K562 (cell line): Measurements from ENCODE around the gene WNT3. TPM values are rescaled to one million over a fixed set of nuclear protein-coding genes. Genes with fewer than 3 reads are reported as not detected.

Source experiments
- E2F6 ChIP-seq, 2 experiments: IDR thresholded peaks; 2 replicates each; pipeline ENCODE4 v1.6.1; 2011; ENCODE audit warnings: borderline replicate concordance in 1 of 2, control low read depth in 1 of 2, low read depth in 1 of 2, low read length in 1 of 2, mild to moderate bottlenecking in 1 of 2, mixed read lengths in 1 of 2, moderate library complexity in 1 of 2; ENCODE audit not compliant: insufficient read depth in 1 of 2, insufficient read length in 1 of 2, poor library complexity in 1 of 2, severe bottlenecking in 1 of 2; ENCODE audit errors: extremely low read depth in 1 of 2
- NFIC ChIP-seq: fragments of 450-650 bp; IDR thresholded peaks from 2 replicates; pipeline ENCODE4 v1.6.1; 2017; ENCODE audit warnings: mild to moderate bottlenecking, inconsistent platforms
- SREBF2 ChIP-seq: sonication (generic); formaldehyde crosslinking; IDR thresholded peaks from 2 replicates; pipeline ENCODE4 v1.4.0; 2020; ENCODE audit warnings: mild to moderate bottlenecking, missing genetic modification reagents
- polyA plus RNA-seq, 8 experiments: library from polyadenylated mRNA; depleted of rRNA in 4 of 8; stranded (reverse) in 5 of 8; unstranded in 3 of 8; fragments of >200 nt; fragmentation: Nextera tagmentation in 2 of 8; fragmentation: Illumina TruSeq in 1 of 8; extraction: Ambion mirVana in 2 of 8; extraction: Trizol in 1 of 8; gene quantifications; 2 replicates each; pipeline versions ENCODE4 v1.2.1 to v1.2.3, GENCODE V29; 2011 to 2014; ENCODE audit warnings: inconsistent platforms in 1 of 8, missing spikeins in 1 of 8
- total RNA-seq, 7 experiments: library from RNA; depleted of rRNA in 6 of 7; stranded (reverse); fragments of >200 nt in 6 of 7; fragmentation: Illumina TruSeq in 2 of 7; extraction: Trizol in 2 of 7; gene quantifications; 2 replicates each; pipeline versions ENCODE4 v1.2.1 to v1.2.3, GENCODE V29; 2011 to 2021; ENCODE audit warnings: low replicate concordance in 1 of 7
- TF ChIP-seq, protein P1 (sequence below): fragments of 250-450 bp; sonication (Bioruptor Pico); IDR thresholded peaks from 2 replicates; pipeline ENCODE4 v1.4.0; 2020; ENCODE audit warnings: mild to moderate bottlenecking
- TF ChIP-seq, protein P2 (sequence below), 2 experiments: fragments of 450-650 bp in 1 of 2; sonication (generic) in 1 of 2; formaldehyde crosslinking in 1 of 2; IDR thresholded peaks; 2 replicates each; pipeline versions ENCODE4 v1.7.1 to v1.9.0; 2016 to 2022; ENCODE audit warnings: inconsistent platforms in 1 of 2, mild to moderate bottlenecking in 1 of 2, missing genetic modification reagents in 1 of 2
- TF ChIP-seq, protein P3 (sequence below): sonication (generic); formaldehyde crosslinking; IDR thresholded peaks from 2 replicates; pipeline ENCODE4 v1.8.0; 2022; ENCODE audit warnings: mild to moderate bottlenecking, missing genetic modification reagents
- TF ChIP-seq, protein P4 (sequence below), 2 experiments: fragments of 450-650 bp in 1 of 2; sonication (generic) in 1 of 2; formaldehyde crosslinking in 1 of 2; IDR thresholded peaks in 1 of 2; conservative IDR thresholded peaks in 1 of 2; 2 replicates each; pipeline versions ENCODE4 v1.6.1 to v1.8.1; 2016 to 2023; ENCODE audit warnings: mild to moderate bottlenecking in 2 of 2, moderate library complexity in 2 of 2, inconsistent platforms in 1 of 2, missing genetic modification reagents in 1 of 2
- TF ChIP-seq, protein P5 (sequence below): sonication (generic); formaldehyde crosslinking; IDR thresholded peaks from 2 replicates; pipeline ENCODE4 v1.8.1; 2022; ENCODE audit warnings: missing genetic modification reagents

The WNT3 gene
- total and polyA plus RNA-seq, 9 of the 15 experiments (the other 6 are each of a cell fraction or from before 2014, with no cell fraction given), result 1.5 to 6.1 (median 3.3) TPM

- TF ChIP-seq, protein P1, sequence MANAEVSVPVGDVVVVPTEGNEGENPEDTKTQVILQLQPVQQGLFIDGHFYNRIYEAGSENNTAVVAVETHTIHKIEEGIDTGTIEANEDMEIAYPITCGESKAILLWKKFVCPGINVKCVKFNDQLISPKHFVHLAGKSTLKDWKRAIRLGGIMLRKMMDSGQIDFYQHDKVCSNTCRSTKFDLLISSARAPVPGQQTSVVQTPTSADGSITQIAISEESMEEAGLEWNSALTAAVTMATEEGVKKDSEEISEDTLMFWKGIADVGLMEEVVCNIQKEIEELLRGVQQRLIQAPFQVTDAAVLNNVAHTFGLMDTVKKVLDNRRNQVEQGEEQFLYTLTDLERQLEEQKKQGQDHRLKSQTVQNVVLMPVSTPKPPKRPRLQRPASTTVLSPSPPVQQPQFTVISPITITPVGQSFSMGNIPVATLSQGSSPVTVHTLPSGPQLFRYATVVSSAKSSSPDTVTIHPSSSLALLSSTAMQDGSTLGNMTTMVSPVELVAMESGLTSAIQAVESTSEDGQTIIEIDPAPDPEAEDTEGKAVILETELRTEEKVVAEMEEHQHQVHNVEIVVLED, result no peak
- TF ChIP-seq E2F6 (IDR thresholded peaks at IDR 0.05; ENCODE audit: borderline replicate concordance in 1 of 2, extremely low read depth in 1 of 2, insufficient read depth in 1 of 2, insufficient read length in 1 of 2, low read depth in 1 of 2, low read length in 1 of 2, poor library complexity in 1 of 2, severe bottlenecking in 1 of 2) (peak; percentile 14 to 69), NFIC (peak; percentile 38; the same call in 1 of the 2 replicates), SREBF2 (CRISPR knock-in tag) (no peak)
- TF ChIP-seq, protein P2, sequence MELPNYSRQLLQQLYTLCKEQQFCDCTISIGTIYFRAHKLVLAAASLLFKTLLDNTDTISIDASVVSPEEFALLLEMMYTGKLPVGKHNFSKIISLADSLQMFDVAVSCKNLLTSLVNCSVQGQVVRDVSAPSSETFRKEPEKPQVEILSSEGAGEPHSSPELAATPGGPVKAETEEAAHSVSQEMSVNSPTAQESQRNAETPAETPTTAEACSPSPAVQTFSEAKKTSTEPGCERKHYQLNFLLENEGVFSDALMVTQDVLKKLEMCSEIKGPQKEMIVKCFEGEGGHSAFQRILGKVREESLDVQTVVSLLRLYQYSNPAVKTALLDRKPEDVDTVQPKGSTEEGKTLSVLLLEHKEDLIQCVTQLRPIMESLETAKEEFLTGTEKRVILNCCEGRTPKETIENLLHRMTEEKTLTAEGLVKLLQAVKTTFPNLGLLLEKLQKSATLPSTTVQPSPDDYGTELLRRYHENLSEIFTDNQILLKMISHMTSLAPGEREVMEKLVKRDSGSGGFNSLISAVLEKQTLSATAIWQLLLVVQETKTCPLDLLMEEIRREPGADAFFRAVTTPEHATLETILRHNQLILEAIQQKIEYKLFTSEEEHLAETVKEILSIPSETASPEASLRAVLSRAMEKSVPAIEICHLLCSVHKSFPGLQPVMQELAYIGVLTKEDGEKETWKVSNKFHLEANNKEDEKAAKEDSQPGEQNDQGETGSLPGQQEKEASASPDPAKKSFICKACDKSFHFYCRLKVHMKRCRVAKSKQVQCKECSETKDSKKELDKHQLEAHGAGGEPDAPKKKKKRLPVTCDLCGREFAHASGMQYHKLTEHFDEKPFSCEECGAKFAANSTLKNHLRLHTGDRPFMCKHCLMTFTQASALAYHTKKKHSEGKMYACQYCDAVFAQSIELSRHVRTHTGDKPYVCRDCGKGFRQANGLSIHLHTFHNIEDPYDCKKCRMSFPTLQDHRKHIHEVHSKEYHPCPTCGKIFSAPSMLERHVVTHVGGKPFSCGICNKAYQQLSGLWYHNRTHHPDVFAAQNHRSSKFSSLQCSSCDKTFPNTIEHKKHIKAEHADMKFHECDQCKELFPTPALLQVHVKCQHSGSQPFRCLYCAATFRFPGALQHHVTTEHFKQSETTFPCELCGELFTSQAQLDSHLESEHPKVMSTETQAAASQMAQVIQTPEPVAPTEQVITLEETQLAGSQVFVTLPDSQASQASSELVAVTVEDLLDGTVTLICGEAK (IDR thresholded peaks at IDR 0.05), result no peak
- TF ChIP-seq, protein P2 (CRISPR knock-in tag; IDR thresholded peaks at IDR 0.05), result no peak
- TF ChIP-seq, protein P3, sequence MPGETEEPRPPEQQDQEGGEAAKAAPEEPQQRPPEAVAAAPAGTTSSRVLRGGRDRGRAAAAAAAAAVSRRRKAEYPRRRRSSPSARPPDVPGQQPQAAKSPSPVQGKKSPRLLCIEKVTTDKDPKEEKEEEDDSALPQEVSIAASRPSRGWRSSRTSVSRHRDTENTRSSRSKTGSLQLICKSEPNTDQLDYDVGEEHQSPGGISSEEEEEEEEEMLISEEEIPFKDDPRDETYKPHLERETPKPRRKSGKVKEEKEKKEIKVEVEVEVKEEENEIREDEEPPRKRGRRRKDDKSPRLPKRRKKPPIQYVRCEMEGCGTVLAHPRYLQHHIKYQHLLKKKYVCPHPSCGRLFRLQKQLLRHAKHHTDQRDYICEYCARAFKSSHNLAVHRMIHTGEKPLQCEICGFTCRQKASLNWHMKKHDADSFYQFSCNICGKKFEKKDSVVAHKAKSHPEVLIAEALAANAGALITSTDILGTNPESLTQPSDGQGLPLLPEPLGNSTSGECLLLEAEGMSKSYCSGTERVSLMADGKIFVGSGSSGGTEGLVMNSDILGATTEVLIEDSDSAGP (CRISPR knock-in tag), result no peak
- TF ChIP-seq, protein P4, sequence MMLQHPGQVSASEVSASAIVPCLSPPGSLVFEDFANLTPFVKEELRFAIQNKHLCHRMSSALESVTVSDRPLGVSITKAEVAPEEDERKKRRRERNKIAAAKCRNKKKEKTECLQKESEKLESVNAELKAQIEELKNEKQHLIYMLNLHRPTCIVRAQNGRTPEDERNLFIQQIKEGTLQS (IDR thresholded peaks at IDR 0.05), result peak; percentile 20; the same call in 1 of the 2 replicates
- TF ChIP-seq, protein P4 (CRISPR knock-in tag; conservative IDR thresholded peaks at IDR 0.05), result no peak
- TF ChIP-seq, protein P5, sequence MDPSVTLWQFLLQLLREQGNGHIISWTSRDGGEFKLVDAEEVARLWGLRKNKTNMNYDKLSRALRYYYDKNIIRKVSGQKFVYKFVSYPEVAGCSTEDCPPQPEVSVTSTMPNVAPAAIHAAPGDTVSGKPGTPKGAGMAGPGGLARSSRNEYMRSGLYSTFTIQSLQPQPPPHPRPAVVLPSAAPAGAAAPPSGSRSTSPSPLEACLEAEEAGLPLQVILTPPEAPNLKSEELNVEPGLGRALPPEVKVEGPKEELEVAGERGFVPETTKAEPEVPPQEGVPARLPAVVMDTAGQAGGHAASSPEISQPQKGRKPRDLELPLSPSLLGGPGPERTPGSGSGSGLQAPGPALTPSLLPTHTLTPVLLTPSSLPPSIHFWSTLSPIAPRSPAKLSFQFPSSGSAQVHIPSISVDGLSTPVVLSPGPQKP (CRISPR knock-in tag), result no peak
These were observed 47.5 kb downstream of the WNT3 start (continued) for GRCh38 chr17:46770818-46771560.
